ENCODE measurements around the gene HLA-G. TPM values are rescaled to one million over a fixed set of nuclear protein-coding genes. Genes with fewer than 3 reads are reported as not detected.

Gene HLA-G
- total RNA-seq, 4 donors from 2014 or later = 0.18 to 0.27 TPM; not detected in 2

DNA sequence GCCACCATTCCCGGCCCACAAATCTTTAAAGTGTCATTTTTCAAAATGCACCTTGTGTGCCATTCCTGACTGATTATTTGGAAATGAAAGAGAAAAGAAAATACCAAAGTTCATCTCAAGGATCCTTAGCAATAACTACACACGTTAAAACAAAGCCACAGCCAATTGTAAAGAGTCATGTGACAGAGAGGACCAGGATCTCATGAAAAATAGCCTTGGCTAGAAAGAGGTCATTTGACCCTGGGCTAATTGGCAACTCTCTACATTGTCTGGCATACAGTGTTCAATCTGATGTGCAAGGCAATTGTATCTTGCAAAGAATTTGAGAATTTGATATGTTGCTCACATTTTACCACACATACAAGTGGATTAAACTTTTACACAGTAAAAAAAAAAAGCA is 31.6 kb upstream of the HLA-G start:
- intact Hi-C loops (cut with DNase I) = loop anchor here (5.0 kb wide), 1 partner anchor 156 kb away; no protein-coding TSS in a partner anchor
- H3K4me3 ChIP-seq = no peak overlapping the region
- TF ChIP-seq, protein P1, sequence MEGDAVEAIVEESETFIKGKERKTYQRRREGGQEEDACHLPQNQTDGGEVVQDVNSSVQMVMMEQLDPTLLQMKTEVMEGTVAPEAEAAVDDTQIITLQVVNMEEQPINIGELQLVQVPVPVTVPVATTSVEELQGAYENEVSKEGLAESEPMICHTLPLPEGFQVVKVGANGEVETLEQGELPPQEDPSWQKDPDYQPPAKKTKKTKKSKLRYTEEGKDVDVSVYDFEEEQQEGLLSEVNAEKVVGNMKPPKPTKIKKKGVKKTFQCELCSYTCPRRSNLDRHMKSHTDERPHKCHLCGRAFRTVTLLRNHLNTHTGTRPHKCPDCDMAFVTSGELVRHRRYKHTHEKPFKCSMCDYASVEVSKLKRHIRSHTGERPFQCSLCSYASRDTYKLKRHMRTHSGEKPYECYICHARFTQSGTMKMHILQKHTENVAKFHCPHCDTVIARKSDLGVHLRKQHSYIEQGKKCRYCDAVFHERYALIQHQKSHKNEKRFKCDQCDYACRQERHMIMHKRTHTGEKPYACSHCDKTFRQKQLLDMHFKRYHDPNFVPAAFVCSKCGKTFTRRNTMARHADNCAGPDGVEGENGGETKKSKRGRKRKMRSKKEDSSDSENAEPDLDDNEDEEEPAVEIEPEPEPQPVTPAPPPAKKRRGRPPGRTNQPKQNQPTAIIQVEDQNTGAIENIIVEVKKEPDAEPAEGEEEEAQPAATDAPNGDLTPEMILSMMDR (IDR thresholded peaks at IDR 0.05) = no peak
- TF ChIP-seq POLR2A (IDR thresholded peaks at IDR 0.05) = no peak
- no peak overlapping the region for H3K27ac ChIP-seq
- peaks cover 0 to 63% (median 0%) of the 10 kb centered on the region in 4 donors for H3K27me3 ChIP-seq
- 15 to 40% methylated on average over 2 of the region's 2 CpGs for WGBS, 2 donors
- no peak for DNase-seq
- H3K36me3 ChIP-seq = no peaks in the 10 kb centered on the region
- no peaks in the 10 kb centered on the region for H3K9me3 ChIP-seq
- peaks cover 0 to 22% (median 0%) of the 10 kb centered on the region in 3 donors for H3K4me1 ChIP-seq

DNA sequence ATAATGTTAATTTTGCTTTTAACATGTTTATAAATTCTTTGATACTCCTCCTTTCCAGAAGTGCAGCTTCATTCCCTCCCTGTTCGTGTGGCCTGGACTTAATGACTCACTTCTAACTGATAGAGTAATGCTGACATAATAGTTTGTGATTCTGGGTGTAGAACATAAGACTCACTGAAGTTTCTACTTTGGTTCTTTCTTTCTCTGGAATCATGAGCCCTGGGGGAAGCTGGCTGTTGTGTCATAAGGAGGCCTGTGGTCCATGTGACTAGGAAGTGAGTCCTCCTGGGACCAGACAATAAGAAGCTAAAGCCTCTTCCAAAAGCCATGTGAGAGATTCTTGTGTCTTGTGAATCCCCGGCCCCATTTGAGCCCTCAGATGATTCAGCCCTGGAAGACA is 30.5 kb upstream of the HLA-G start:
- H3K9me3 ChIP-seq = no peaks in the 10 kb centered on the region
- no peak overlapping the region for H3K27ac ChIP-seq
- 6 to 7% methylated on average over 2 of the region's 2 CpGs for WGBS, 2 donors
- no peak for DNase-seq
- no peak overlapping the region for H3K4me3 ChIP-seq
- TF ChIP-seq, protein P1 (IDR thresholded peaks at IDR 0.05) = no peak
- TF ChIP-seq POLR2A (IDR thresholded peaks at IDR 0.05) = no peak
- intact Hi-C loops (cut with DNase I) = loop anchor here (5.0 kb wide), 1 partner anchor 155 kb away; no protein-coding TSS in a partner anchor
- H3K36me3 ChIP-seq = no peaks in the 10 kb centered on the region
- peaks cover 0 to 11% (median 0%) of the 10 kb centered on the region in 3 donors for H3K4me1 ChIP-seq
- H3K27me3 ChIP-seq = peaks cover 0 to 65% (median 0%) of the 10 kb centered on the region in 4 donors

DNA sequence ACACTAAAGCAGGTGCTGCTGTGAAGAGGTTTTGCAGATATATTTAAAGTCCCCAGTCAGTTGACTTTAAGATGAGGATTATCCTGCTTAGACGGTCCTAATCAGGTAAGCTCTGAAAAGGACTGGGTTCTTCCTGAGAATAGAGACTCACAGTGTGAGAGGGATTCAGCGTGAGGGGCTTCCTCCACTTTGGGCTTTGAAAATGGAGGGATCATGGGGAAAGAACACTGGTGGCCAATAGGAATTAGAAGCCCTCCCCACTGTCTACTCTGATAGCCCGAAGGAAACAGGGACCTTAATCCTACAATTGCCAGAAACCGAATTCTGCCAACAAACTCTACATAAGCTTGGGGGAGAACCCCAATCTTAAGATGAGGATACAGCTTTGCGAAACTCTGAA is 29.7 kb upstream of the HLA-G start:
- 80 to 81% methylated on average over 5 of the region's 5 CpGs for WGBS, 2 donors
- intact Hi-C loops (cut with DNase I) = loop anchor here (5.0 kb wide), 1 partner anchor 154 kb away; no protein-coding TSS in a partner anchor
- no peak overlapping the region for H3K4me3 ChIP-seq
- peaks cover 0 to 2% (median 0%) of the 10 kb centered on the region in 3 donors for H3K4me1 ChIP-seq
- no peaks in the 10 kb centered on the region for H3K9me3 ChIP-seq
- DNase-seq = no peak
- TF ChIP-seq, protein P1 (IDR thresholded peaks at IDR 0.05) = no peak
- no peak for TF ChIP-seq POLR2A (IDR thresholded peaks at IDR 0.05)
- no peak overlapping the region for H3K27ac ChIP-seq
- H3K27me3 ChIP-seq = peaks cover 0 to 58% (median 0%) of the 10 kb centered on the region in 4 donors
- H3K36me3 ChIP-seq = no peaks in the 10 kb centered on the region

DNA sequence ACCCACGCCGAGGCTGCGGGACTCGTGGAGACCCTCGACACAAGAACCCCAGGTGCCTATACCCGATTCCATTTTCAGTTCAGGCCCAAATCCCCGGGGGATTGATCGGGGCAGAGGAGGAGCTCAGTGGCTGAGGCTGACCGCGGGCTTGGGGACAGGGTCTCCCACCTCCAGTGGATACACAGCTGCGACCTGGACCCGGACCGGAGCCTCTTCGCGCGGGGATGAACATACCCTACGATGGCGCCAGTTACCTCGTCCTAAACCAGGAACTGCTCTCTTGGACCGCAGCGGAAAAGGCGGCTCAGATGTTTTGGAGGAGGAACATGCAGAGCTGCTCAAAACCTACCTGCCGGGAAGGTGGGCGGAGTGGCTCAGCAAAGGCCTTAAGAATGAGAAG is 27.4 kb upstream of the HLA-G start:
- TF ChIP-seq POLR2A (IDR thresholded peaks at IDR 0.05) = no peak
- TF ChIP-seq, protein P1 (IDR thresholded peaks at IDR 0.05) = no peak
- WGBS, 2 donors = 83 to 87% methylated on average over 13 to 19 of the region's 24 CpGs

DNA sequence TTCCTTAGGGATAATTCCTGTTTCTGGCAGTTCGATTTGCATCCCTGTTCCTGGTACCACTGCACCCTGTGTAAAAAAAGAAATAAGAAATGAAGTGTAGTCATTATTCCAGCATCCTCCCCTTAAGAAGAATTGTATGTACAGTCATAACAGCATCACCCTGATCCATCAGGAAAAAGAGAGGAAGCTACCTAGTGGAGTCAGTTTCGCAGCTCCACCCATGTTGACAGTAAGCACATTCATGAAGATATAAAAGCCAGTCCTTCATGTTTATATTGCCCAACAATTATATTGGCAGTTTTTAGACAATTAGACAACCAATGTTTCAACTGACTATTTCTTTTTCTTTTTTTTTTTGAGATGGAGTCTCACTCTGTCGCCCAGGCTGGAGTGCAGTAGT is 21.2 kb upstream of the HLA-G start:
- intact Hi-C loops (cut with DNase I) = no loop called here
- 78 to 96% methylated on average over 3 of the region's 3 CpGs for WGBS, 2 donors

More for the DNA sequence above, 27.4 kb upstream of the HLA-G start:
- Histone ChIP-seq H3K36me3 (no peaks in the 10 kb centered on the region), H3K4me3 (no peak overlapping the region), H3K27me3 (peaks cover 0 to 47% (median 0%) of the 10 kb centered on the region in 4 donors), H3K4me1 (no peaks in the 10 kb centered on the region), H3K9me3 (no peaks in the 10 kb centered on the region), H3K27ac (no peak overlapping the region)
- DNase-seq = no peak
- intact Hi-C loops (cut with DNase I) = no loop called here

More for the DNA sequence above, 21.2 kb upstream of the HLA-G start:
- Histone ChIP-seq H3K9me3 (no peaks in the 10 kb centered on the region), H3K4me3 (no peak overlapping the region), H3K27me3 (peaks cover 0 to 36% (median 0%) of the 10 kb centered on the region in 4 donors), H3K36me3 (no peaks in the 10 kb centered on the region), H3K27ac (no peak overlapping the region), H3K4me1 (no peaks in the 10 kb centered on the region)
- TF ChIP-seq POLR2A (IDR thresholded peaks at IDR 0.05) = no peak
- TF ChIP-seq, protein P1 (IDR thresholded peaks at IDR 0.05) = no peak
- no peak for DNase-seq
